HFF-Myc (cell line): ENCODE data around the gene NMNAT2.

Experiments used
- DNase-seq: peaks from one replicate; pipeline ENCODE4 v3.0.0-alpha.2; 2011; ENCODE audit warnings: low read depth; ENCODE audit errors: extremely low read depth
- H3K4me3 ChIP-seq: replicated peaks from 2 replicates; pipeline ENCODE4 v1.5.1; 2011; ENCODE audit warnings: low read depth, mild to moderate bottlenecking, control low read depth, low read length
- TF ChIP-seq, protein P1 (sequence below): IDR thresholded peaks from 2 replicates; pipeline ENCODE4 v1.5.1; 2012; ENCODE audit warnings: mild to moderate bottlenecking, low read depth, low read length, control low read depth; ENCODE audit errors: missing control alignments

NMNAT2 gene

GRCh38 chr1:183226361-183226760, 191.8 kb downstream of the NMNAT2 start:
- TF ChIP-seq, protein P1, sequence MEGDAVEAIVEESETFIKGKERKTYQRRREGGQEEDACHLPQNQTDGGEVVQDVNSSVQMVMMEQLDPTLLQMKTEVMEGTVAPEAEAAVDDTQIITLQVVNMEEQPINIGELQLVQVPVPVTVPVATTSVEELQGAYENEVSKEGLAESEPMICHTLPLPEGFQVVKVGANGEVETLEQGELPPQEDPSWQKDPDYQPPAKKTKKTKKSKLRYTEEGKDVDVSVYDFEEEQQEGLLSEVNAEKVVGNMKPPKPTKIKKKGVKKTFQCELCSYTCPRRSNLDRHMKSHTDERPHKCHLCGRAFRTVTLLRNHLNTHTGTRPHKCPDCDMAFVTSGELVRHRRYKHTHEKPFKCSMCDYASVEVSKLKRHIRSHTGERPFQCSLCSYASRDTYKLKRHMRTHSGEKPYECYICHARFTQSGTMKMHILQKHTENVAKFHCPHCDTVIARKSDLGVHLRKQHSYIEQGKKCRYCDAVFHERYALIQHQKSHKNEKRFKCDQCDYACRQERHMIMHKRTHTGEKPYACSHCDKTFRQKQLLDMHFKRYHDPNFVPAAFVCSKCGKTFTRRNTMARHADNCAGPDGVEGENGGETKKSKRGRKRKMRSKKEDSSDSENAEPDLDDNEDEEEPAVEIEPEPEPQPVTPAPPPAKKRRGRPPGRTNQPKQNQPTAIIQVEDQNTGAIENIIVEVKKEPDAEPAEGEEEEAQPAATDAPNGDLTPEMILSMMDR: no peak

DNA sequence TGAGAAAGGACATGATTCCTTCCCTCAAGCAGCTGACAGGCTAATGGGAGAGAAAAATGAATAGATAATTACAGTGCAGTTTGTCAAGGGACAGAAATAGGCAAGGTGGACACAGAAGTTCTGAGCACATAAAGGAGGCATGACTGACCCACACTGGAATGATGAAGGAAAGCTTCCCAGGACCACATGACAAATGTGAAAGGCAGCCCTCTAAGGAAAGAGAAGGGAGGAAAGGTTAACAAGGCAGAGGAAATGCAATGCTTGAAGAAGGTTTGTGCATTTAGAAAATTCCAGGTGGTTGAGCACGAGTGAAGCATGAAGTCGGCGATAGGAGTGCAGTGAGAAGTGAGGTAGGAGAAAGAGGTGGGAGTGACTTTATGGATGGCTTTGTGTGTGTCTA, 194.7 kb downstream of the NMNAT2 start:
- no peak for DNase-seq
- H3K4me3 ChIP-seq: no peak overlapping the region
- TF ChIP-seq, protein P1: no peak

More at GRCh38 chr1:183226361-183226760, 191.8 kb downstream of the NMNAT2 start:
- no peak for DNase-seq
- H3K4me3 ChIP-seq: no peak overlapping the region

DNA sequence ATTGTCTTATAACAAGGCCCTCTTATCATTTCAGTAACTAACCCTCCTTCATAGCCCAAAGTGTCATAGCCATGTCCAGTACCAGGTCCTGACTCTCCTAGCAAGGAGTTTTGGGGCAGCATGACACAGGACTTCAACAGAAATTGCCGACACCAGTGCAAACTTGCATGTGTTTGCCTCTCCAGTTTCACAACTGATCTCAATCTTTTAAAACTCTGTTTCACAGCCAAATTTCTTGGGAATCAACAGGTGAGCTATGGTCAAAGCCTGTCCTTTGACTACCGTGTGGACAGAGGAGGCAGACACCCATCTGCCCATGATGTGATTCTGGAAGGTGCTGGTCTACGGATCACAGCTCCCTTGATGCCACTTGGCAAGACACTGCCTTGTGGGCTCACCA, 195.3 kb downstream of the NMNAT2 start:
- no peak for DNase-seq
- TF ChIP-seq, protein P1: no peak
- no peak overlapping the region for H3K4me3 ChIP-seq

- DNase-seq: no peak
- H3K4me3 ChIP-seq: no peak overlapping the region
- TF ChIP-seq, protein P1: no peak
These were observed 198.6 kb downstream of the NMNAT2 start for GRCh38 chr1:183219616-183220009.

DNA sequence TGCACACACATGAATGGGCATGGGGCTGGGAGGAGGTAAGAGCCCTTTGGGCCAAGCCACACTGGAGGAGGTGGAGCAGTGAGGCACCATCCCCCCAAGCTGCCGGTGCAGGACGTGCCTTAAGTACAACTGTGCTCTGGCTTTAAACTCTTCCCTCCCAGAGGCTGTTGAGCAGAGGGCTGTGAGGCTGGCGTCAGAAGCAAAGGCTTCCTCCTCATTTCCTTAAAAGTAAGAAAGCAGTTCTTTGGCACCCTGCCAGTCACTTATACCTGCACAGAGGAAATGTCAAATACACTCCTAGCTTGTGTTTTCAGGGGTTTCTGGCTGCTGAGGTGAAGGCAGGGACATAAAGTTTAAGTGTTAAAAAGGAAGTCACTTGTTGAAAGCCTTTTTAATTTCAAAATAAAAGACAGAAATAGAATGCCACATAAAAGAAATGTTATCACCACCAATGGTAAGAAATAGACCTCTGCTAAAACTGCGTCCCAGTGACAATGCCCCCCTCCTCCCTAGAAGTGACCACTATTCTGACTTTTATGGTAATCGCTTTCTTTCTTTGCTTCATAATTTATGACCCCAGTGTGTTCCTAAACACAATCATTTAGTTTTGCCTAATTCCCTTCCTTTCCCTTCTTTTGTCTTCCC, 199.1 kb downstream of the NMNAT2 start:
- DNase-seq: no peak
- TF ChIP-seq, protein P1: no peak
- no peak overlapping the region for H3K4me3 ChIP-seq

- no peak for DNase-seq
- TF ChIP-seq, protein P1: no peak
These were observed 200.1 kb downstream of the NMNAT2 start for GRCh38 chr1:183218027-183218618.

GRCh38 chr1:183215936-183216335, 202.2 kb downstream of the NMNAT2 start:
- no peak for DNase-seq
- TF ChIP-seq, protein P1: no peak
- no peak overlapping the region for H3K4me3 ChIP-seq

More at GRCh38 chr1:183218027-183218618, 200.1 kb downstream of the NMNAT2 start:
- no peak overlapping the region for H3K4me3 ChIP-seq
